MCF 10A (cell line): Measurements from ENCODE around the gene CX3CL1. TPM values are rescaled to one million over a fixed set of nuclear protein-coding genes. Genes with fewer than 3 reads are reported as not detected.

ENCODE experiments used
- BruUV-seq: library from RNA; stranded (reverse); fragments of 400-500 nt; replicated peaks from 2 replicates; lab custom pipeline; 2021; lab: Mats Ljungman, UMichigan
- CTCF ChIA-PET: fragments of 300-600 bp; sonication (Branson Sonifier 250); formaldehyde crosslinking; extraction: SDS; loops from one replicate; lab custom pipeline; 2021; ENCODE audit warnings: antibody characterized with exemption, inconsistent platforms; lab: Yijun Ruan, JAX
- POLR2A ChIA-PET: fragments of 300-600, 350-650 bp; sonication (Branson Sonifier 250); formaldehyde crosslinking; extraction: SDS; loops from one replicate; lab custom pipeline; 2020; ENCODE audit warnings: antibody characterized with exemption, inconsistent platforms; lab: Yijun Ruan, JAX
- DNase-seq: peaks from one replicate; pipeline ENCODE4 v3.0.0-alpha.2; 2018; ENCODE audit not compliant: unreplicated experiment
- H3K27ac Mint-ChIP-seq: one replicate; pipeline ENCODE4 v1.8.0; 2022; ENCODE audit warnings: mild to moderate bottlenecking, low read depth, mixed read lengths; ENCODE audit not compliant: unreplicated experiment
- H3K27me3 Mint-ChIP-seq: one replicate; pipeline ENCODE4 v1.8.0; 2022; ENCODE audit warnings: mixed read lengths; ENCODE audit not compliant: insufficient read depth, unreplicated experiment
- H3K36me3 Mint-ChIP-seq: one replicate; pipeline ENCODE4 v1.8.0; 2022; ENCODE audit warnings: mild to moderate bottlenecking, moderate library complexity, mixed read lengths; ENCODE audit not compliant: insufficient read depth, unreplicated experiment
- H3K4me1 Mint-ChIP-seq: one replicate; pipeline ENCODE4 v1.8.0; 2022; ENCODE audit warnings: mixed read lengths; ENCODE audit not compliant: insufficient read depth, unreplicated experiment
- H3K4me3 Mint-ChIP-seq: one replicate; pipeline ENCODE4 v1.8.0; 2022; ENCODE audit warnings: mild to moderate bottlenecking, moderate library complexity, mixed read lengths; ENCODE audit not compliant: unreplicated experiment
- H3K9me3 Mint-ChIP-seq: one replicate; pipeline ENCODE4 v1.8.0; 2022; ENCODE audit warnings: mixed read lengths; ENCODE audit not compliant: unreplicated experiment
- intact Hi-C: fragments of 100-400 bp; cut with micrococcal nuclease; formaldehyde crosslinking; loops from 2 replicates; pipeline ENCODE4 v1.14.1; 2022
- total RNA-seq: library from RNA; stranded (reverse); gene quantifications from 2 replicates; pipeline ENCODE4 v1.2.3, GENCODE V29; 2022
- TF ChIP-seq, protein P1 (sequence below): fragments of 200-600 bp; IDR thresholded peaks from one replicate; pipeline ENCODE4 v1.8.0; 2022; ENCODE audit warnings: antibody characterized with exemption, mild to moderate bottlenecking; ENCODE audit not compliant: unreplicated experiment

The CX3CL1 gene
- total RNA-seq, 1 experiment from 2014 or later, result not detected

DNA sequence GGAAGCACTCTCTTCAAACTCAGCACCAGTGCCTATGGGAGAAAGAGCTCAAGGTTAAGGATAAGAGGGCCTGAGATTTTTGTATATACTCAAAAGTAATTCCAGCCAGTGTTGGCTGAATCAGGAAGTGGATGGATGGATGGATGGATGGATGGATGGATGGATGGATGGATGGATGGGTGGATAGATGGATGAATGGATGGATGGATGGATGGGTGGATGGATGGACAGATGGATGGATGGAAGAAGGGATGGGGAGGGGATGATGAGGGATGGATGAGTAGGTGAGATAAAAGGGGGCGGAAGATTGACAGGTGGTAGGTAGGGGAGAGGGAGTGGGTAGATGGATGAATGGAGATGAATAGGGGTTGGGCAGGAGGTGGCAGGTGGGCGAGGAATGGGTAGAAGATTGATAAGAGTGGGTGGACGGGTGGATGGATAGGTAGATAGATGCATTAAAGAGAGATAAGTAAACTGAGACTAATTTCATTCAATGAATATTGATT is 4.1 kb downstream of the CX3CL1 start:
- DNase-seq, result no peak
- Mint-ChIP-seq H3K9me3 (no peaks in the 10 kb centered on the region), H3K36me3 (no peaks in the 10 kb centered on the region), H3K27ac (no peak overlapping the region), H3K27me3 (no peaks in the 10 kb centered on the region), H3K4me1 (peaks cover 6% of the 10 kb centered on the region), H3K4me3 (no peak overlapping the region)
- POLR2A ChIA-PET, result interaction anchor here (0.7 kb wide), 1 partner anchor 9 kb away, joined by 6 read pairs; no protein-coding TSS in a partner anchor
- CTCF ChIA-PET, result no interaction called here
- BruUV-seq, result no TSS peak
- intact Hi-C loops, result no loop called here
- TF ChIP-seq, protein P1, sequence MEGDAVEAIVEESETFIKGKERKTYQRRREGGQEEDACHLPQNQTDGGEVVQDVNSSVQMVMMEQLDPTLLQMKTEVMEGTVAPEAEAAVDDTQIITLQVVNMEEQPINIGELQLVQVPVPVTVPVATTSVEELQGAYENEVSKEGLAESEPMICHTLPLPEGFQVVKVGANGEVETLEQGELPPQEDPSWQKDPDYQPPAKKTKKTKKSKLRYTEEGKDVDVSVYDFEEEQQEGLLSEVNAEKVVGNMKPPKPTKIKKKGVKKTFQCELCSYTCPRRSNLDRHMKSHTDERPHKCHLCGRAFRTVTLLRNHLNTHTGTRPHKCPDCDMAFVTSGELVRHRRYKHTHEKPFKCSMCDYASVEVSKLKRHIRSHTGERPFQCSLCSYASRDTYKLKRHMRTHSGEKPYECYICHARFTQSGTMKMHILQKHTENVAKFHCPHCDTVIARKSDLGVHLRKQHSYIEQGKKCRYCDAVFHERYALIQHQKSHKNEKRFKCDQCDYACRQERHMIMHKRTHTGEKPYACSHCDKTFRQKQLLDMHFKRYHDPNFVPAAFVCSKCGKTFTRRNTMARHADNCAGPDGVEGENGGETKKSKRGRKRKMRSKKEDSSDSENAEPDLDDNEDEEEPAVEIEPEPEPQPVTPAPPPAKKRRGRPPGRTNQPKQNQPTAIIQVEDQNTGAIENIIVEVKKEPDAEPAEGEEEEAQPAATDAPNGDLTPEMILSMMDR, result no peak

DNA sequence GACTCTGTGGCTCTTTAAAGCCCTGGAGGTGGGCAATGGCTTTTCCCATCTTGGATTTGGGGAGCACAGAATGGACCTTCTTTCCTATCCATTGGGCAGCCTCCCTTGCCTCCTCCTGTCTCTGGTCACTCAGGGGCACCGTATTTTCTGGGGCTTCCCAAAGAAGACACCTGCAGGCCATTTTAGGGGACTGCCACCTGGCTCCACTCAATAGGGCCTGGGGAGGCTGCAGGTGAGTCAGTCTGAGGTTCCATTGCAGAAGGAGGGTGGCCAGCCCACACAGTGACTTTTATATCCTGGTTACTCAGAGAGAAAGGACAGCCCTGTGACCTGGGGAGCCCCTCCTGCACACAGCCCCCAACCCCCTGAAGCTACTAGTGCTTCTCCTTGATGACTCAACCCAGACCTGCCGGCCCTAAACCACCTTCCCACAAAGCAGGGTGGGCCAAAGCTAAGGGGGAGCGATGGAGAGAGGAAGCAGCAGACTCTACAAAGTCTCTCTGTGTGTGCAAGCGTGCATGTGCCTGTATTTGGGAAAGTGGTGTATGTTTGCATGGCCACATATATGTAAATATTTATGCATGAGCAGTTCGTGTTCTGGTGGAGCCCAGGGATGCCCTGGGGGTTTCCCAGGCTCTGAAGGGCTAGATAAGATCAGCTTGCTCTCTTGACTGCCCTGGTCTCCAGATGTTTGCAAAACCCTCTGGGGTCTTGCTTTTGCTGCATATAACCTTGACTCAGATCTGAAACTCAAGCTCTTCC is 5.0 kb downstream of the CX3CL1 start:
- ChIA-PET POLR2A (interaction anchor here (0.8 to 1.6 kb wide), 3 partner anchors 8 to 10 kb away, joined by 4 to 6 read pairs (median 4); no protein-coding TSS in a partner anchor), CTCF (interaction anchor here (0.6 to 1.6 kb wide), 2 partner anchors 40 to 96 kb away, joined by 4 to 8 read pairs; no protein-coding TSS in a partner anchor)
- BruUV-seq, result no TSS peak
- H3K9me3 Mint-ChIP-seq, result no peaks in the 10 kb centered on the region
- peaks cover 6% of the 10 kb centered on the region for H3K4me1 Mint-ChIP-seq
- TF ChIP-seq, protein P1, result no peak
- H3K4me3 Mint-ChIP-seq, result no peak overlapping the region
- no peaks in the 10 kb centered on the region for H3K27me3 Mint-ChIP-seq
- DNase-seq, result no peak
- no peaks in the 10 kb centered on the region for H3K36me3 Mint-ChIP-seq
- H3K27ac Mint-ChIP-seq, result no peak overlapping the region
- intact Hi-C loops, result no loop called here

DNA sequence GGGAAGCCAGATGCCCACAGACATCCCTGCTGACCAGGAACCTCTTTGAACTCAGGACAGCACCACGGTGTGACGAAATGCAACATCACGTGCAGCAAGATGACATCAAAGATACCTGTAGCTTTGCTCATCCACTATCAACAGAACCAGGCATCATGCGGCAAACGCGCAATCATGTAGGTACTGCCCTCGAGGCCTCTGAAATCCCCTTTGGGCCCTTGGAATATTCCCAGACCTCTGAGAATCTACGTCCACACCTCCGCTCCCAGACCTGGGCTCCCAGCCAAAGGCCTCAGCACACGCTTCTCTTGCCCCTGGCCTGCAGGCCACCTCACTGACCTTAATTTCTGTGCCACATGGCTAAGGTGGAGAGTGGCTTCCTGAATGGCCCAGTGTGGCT is 7.3 kb downstream of the CX3CL1 start:
- peaks cover 10% of the 10 kb centered on the region for H3K4me1 Mint-ChIP-seq
- no peaks in the 10 kb centered on the region for H3K9me3 Mint-ChIP-seq
- CTCF ChIA-PET, result no interaction called here
- POLR2A ChIA-PET, result no interaction called here
- H3K27me3 Mint-ChIP-seq, result no peaks in the 10 kb centered on the region
- no peak overlapping the region for H3K27ac Mint-ChIP-seq
- no peak overlapping the region for H3K4me3 Mint-ChIP-seq
- intact Hi-C loops, result no loop called here
- peak; percentile 83 for DNase-seq
- TF ChIP-seq, protein P1, result no peak
- H3K36me3 Mint-ChIP-seq, result no peaks in the 10 kb centered on the region
- no TSS peak for BruUV-seq

DNA sequence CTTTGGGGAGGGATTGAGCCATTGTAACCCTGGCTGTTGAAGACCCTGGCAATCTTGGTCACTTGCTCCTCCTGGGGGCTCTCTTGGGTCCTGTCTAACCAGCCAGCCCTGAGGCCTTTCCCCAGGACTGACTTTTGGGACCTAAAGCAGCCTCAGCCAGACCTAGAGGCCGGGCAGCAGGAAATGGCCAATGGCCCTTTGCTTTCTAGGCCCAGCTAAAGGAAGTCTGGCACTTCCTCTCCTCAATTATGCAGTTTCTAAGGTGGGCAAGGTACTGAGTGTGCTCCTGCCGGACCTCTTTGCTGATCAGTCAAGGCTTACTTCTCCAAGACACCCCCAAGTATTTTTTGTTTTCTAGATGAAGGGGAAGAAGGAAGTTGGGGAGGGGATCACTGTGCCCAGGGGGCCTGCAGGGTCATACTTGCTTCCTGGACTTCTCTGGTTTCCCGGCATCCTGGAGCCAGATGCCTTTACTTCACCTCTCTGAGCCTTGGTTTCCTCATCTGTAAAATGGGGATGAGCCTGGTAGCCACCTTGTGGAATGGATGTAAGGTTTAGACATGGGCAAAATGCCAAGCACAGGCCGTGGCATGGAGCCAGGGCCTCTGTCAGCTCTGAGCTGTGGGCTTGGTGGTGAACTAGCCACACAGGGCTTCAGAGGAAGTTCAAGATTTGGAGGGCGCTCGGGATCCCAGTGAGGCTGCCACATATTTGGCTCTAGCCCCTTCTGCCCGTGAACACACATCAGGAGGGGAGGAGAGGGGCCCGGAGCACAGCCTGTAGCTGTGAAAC is 8.6 kb downstream of the CX3CL1 start:
- no TSS peak for BruUV-seq
- POLR2A ChIA-PET, result interaction anchor here (0.6 to 0.7 kb wide), 2 partner anchors 67 to 116 kb away, joined by 3 read pairs; partner anchors contain the start of genes CIAPIN1 and COQ9
- CTCF ChIA-PET, result interaction anchor here (0.6 to 0.7 kb wide), 2 partner anchors 288 to 375 kb away, joined by 3 read pairs; no protein-coding TSS in a partner anchor
- Mint-ChIP-seq H3K36me3 (no peaks in the 10 kb centered on the region), H3K27me3 (no peaks in the 10 kb centered on the region), H3K4me1 (peaks cover 10% of the 10 kb centered on the region), H3K4me3 (no peak overlapping the region), H3K9me3 (no peaks in the 10 kb centered on the region), H3K27ac (no peak overlapping the region)
- intact Hi-C loops, result no loop called here
- TF ChIP-seq, protein P1, result no peak
- DNase-seq, result peak; percentile 49
